Tibial artery (tissue), 4 donors: ENCODE data around the gene MCTP1.

Experiments used
- DNase-seq, 2 donors: peaks; one replicate each; pipeline ENCODE4 v3.0.0-alpha.2; 2019
- H3K27ac ChIP-seq, 2 donors: fragments of 200-600 bp; sonication (generic) in 1 of 2; 1 replicate in 1 of 2; 2 replicates in 1 of 2; pipeline ENCODE4 v1.5.1; 2018 to 2019; ENCODE audit warnings: mild to moderate bottlenecking in 1 of 2
- H3K27me3 ChIP-seq, 2 donors: fragments of 200-600 bp; sonication (generic) in 1 of 2; one replicate each; pipeline versions ENCODE4 v1.5.1 to v1.6.0; 2016 to 2019
- H3K36me3 ChIP-seq, 3 donors: fragments of 200-600 bp; sonication (generic) in 2 of 3; one replicate each; pipeline ENCODE4 v1.5.1; 2016 to 2019; ENCODE audit warnings: mild to moderate bottlenecking in 2 of 3
- H3K4me1 ChIP-seq, 4 donors: fragments of 200-600 bp; sonication (generic) in 2 of 4; 1 replicate in 3 of 4; 2 replicates in 1 of 4; pipeline ENCODE4 v1.5.1; 2016 to 2019
- H3K4me3 ChIP-seq, 2 donors: fragments of 200-600 bp; sonication (generic) in 1 of 2; 1 replicate in 1 of 2; 2 replicates in 1 of 2; pipeline ENCODE4 v1.5.1; 2018 to 2019; ENCODE audit warnings: mild to moderate bottlenecking in 2 of 2
- H3K9me3 ChIP-seq, 3 donors: fragments of 200-600 bp; sonication (generic) in 1 of 3; one replicate each; pipeline ENCODE4 v1.5.1; 2016 to 2019
- intact Hi-C: fragments of 100-400 bp; cut with DNase I; formaldehyde crosslinking; loops from one replicate; pipeline ENCODE4 v1.15.0; 2023; ENCODE audit warnings: low total_unique reads
- TF ChIP-seq, protein P1 (sequence below), 2 experiments: fragments of 200-600 bp in 1 of 2; fragments of 450-650 bp in 1 of 2; IDR thresholded peaks; one replicate each; pipeline ENCODE4 v1.5.1; 2017 to 2019; ENCODE audit warnings: antibody characterized with exemption in 2 of 2, mild to moderate bottlenecking in 1 of 2, moderate library complexity in 1 of 2

The MCTP1 gene

DNA sequence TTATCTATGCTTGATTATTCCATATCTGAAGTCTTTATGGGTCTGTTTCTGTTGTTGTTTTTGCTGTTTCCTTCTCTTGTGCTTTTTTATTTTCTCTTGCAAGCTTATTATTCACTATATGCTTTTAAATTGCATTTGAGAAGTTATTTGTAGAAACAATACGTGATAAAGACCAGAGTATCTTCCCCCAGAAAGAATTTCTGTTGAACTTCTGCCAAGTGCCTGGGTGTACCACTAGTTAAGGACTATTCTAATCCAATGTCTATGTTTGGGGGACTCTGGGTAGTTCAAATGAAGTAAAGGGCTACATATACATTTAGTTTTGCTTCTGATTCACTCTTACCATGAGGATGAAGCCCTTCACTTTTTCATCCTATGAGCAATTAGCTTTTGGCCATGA, 612.1 kb downstream of the MCTP1 start:
- H3K9me3 ChIP-seq: no peaks in the 10 kb centered on the region
- H3K4me1 ChIP-seq: no peaks in the 10 kb centered on the region
- H3K4me3 ChIP-seq: no peak overlapping the region
- H3K27ac ChIP-seq: no peak overlapping the region
- H3K27me3 ChIP-seq: no peaks in the 10 kb centered on the region
- intact Hi-C loops: no loop called here
- DNase-seq: no peak
- TF ChIP-seq, protein P1, sequence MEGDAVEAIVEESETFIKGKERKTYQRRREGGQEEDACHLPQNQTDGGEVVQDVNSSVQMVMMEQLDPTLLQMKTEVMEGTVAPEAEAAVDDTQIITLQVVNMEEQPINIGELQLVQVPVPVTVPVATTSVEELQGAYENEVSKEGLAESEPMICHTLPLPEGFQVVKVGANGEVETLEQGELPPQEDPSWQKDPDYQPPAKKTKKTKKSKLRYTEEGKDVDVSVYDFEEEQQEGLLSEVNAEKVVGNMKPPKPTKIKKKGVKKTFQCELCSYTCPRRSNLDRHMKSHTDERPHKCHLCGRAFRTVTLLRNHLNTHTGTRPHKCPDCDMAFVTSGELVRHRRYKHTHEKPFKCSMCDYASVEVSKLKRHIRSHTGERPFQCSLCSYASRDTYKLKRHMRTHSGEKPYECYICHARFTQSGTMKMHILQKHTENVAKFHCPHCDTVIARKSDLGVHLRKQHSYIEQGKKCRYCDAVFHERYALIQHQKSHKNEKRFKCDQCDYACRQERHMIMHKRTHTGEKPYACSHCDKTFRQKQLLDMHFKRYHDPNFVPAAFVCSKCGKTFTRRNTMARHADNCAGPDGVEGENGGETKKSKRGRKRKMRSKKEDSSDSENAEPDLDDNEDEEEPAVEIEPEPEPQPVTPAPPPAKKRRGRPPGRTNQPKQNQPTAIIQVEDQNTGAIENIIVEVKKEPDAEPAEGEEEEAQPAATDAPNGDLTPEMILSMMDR (IDR thresholded peaks at IDR 0.05): no peak
- H3K36me3 ChIP-seq: peaks cover 0 to 5% (median 4%) of the 10 kb centered on the region in 3 donors

DNA sequence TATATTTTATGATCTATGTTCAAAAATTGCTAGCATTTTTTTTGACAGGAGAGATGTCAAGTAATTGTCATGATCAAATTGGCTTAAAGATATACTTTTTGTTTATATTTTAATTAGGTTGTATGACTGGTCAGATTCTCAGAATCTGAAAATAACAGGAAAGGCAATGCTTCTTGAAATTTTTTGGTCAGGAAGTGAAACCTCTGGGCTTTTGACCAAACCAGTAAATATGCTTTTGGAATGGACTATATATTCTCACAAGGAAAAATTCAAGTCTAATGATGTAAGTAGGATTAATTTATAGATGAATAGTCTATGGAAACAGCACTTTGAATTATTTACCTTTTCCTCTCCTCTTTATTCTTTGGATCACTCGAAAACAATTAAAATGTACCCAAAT, 614.2 kb downstream of the MCTP1 start:
- intact Hi-C loops: no loop called here

DNA sequence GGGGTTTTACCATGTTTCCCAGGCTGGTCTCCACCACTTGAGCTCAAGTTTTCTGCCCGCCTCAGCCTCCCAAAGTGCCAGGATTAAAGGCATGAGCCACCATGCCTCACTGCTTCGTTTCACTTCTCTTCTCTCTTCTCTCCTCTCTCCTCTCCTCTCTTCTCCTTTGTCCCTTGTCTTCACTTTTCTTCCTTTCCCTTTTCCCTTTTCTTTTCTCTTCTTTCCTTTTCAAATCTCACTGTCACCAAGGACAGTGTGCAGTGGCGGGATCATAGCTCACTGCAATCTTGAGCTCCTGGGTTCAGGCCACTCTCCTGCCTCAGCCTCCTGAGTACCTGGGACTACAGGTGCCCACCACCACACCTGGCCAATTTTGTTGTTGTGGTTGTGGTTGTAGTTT, 617.0 kb downstream of the MCTP1 start:
- no peaks in the 10 kb centered on the region for H3K9me3 ChIP-seq
- intact Hi-C loops: no loop called here

More for the DNA sequence above, 614.2 kb downstream of the MCTP1 start:
- H3K4me1 ChIP-seq: no peaks in the 10 kb centered on the region
- no peak overlapping the region for H3K4me3 ChIP-seq
- no peaks in the 10 kb centered on the region for H3K9me3 ChIP-seq
- H3K27ac ChIP-seq: no peak overlapping the region
- no peak for DNase-seq
- peaks cover 0 to 5% (median 3%) of the 10 kb centered on the region in 3 donors for H3K36me3 ChIP-seq
- no peaks in the 10 kb centered on the region for H3K27me3 ChIP-seq
- TF ChIP-seq, protein P1 (IDR thresholded peaks at IDR 0.05): no peak

DNA sequence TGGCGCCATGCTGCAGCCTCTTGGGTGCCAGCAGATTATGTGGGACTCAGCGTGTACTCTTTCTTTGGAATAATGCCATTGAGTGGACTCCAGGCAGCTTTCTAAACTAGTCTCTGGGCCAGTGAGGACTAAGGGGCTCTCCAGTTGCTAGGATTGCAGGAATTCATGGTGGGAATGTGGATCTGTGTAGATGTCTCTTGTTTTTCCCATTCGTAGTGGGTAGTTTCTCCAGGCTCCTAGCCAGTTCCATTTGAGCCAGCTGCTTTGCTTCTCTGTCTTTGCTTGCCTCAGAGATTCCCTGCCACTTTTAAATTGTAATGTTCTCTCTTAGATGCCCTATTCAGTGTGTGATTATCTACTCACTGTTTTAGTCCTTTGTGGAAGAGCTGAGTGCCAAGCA, 623.8 kb downstream of the MCTP1 start:
- intact Hi-C loops: no loop called here
- Histone ChIP-seq H3K4me1 (no peaks in the 10 kb centered on the region), H3K36me3 (peaks cover 15 to 35% (median 16%) of the 10 kb centered on the region in 3 donors), H3K9me3 (peaks cover 0 to 9% (median 3%) of the 10 kb centered on the region in 3 donors), H3K27ac (no peak overlapping the region), H3K4me3 (no peak overlapping the region), H3K27me3 (no peaks in the 10 kb centered on the region)
- TF ChIP-seq, protein P1 (IDR thresholded peaks at IDR 0.05): no peak
- DNase-seq: no peak

More for the DNA sequence above, 617.0 kb downstream of the MCTP1 start:
- DNase-seq: no peak
- Histone ChIP-seq H3K27me3 (no peaks in the 10 kb centered on the region), H3K4me3 (no peak overlapping the region), H3K27ac (no peak overlapping the region), H3K36me3 (peaks cover 0 to 24% (median 21%) of the 10 kb centered on the region in 3 donors), H3K4me1 (no peaks in the 10 kb centered on the region)
- TF ChIP-seq, protein P1 (IDR thresholded peaks at IDR 0.05): no peak

DNA sequence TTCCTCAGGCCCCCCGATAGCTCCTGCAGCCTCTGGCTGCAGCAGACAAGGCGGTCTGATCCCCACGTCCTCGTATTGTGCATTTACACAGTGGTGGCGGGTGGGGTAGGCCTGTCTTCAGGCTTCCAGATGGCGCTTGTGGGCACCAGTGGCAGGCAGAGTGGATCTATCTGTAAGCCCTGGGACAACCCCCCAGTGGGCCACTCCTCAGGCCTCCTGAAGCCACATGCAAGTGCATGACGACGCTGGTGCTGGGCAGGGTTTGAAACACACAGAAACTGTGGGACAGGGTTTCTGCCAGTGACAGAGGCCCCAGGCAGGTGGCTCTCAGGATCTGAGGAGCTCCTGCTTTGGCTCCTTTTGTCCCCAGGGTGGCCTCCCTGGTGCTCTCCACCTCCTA, 624.4 kb downstream of the MCTP1 start:
- H3K4me3 ChIP-seq: no peak overlapping the region
- H3K4me1 ChIP-seq: no peaks in the 10 kb centered on the region
- intact Hi-C loops: no loop called here
- DNase-seq: no peak
- H3K9me3 ChIP-seq: peaks cover 0 to 11% (median 3%) of the 10 kb centered on the region in 3 donors
- no peaks in the 10 kb centered on the region for H3K27me3 ChIP-seq
- TF ChIP-seq, protein P1 (IDR thresholded peaks at IDR 0.05): no peak
- H3K36me3 ChIP-seq: peaks cover 20 to 34% (median 21%) of the 10 kb centered on the region in 3 donors
- no peak overlapping the region for H3K27ac ChIP-seq

DNA sequence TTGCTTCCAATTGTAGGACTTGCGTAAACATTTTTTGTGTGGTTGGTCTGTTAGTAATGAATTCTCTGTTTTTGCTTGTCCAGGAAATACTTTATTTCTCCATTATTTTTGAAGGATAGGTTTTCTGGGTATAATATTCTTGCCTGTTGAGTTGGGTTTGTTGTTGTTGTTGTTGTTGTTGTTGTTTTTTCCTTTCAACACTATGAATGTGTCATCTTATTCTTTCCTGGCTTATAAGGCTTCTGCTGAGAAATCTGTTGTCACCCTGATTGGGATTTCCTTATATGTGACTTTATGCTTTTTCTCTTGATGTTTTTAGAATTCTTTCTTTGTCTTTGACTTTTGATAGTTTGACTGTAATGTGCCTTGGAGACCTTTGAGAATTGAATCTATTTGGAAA, 626.6 kb downstream of the MCTP1 start:
- Histone ChIP-seq H3K36me3 (peaks cover 18 to 38% (median 26%) of the 10 kb centered on the region in 3 donors), H3K9me3 (peaks cover 0 to 19% (median 3%) of the 10 kb centered on the region in 3 donors), H3K4me1 (no peaks in the 10 kb centered on the region), H3K27ac (no peak overlapping the region), H3K27me3 (no peaks in the 10 kb centered on the region), H3K4me3 (no peak overlapping the region)
- TF ChIP-seq, protein P1 (IDR thresholded peaks at IDR 0.05): no peak
- intact Hi-C loops: no loop called here
- no peak for DNase-seq
